NCI-H2029 (cell line): ENCODE results near the gene KCTD10.

Source experiments
- DNase-seq: peaks from one replicate; lab custom pipeline; 2025; lab: John Stamatoyannopoulos, UW

KCTD10 gene

GRCh38 chr12:109494348-109494881 lies 17.3 kb upstream of the KCTD10 start:
- DNase-seq: no peak

GRCh38 chr12:109493938-109494337 lies 16.8 kb upstream of the KCTD10 start:
- DNase-seq: no peak

- DNase-seq: no peak
Observed at GRCh38 chr12:109493090-109493489, 16.0 kb upstream of the KCTD10 start.

- peak; percentile 54 for DNase-seq
Observed at GRCh38 chr12:109492371-109492770, 15.3 kb upstream of the KCTD10 start.

- DNase-seq: no peak
Observed at GRCh38 chr12:109491671-109492070, 14.6 kb upstream of the KCTD10 start.

- no peak for DNase-seq
Observed at GRCh38 chr12:109489955-109490565, 13.0 kb upstream of the KCTD10 start.

- no peak for DNase-seq
Observed at GRCh38 chr12:109489016-109489954, 12.2 kb upstream of the KCTD10 start.

GRCh38 chr12:109488051-109488665 lies 11.1 kb upstream of the KCTD10 start:
- no peak for DNase-seq

GRCh38 chr12:109487181-109488050 lies 10.3 kb upstream of the KCTD10 start:
- no peak for DNase-seq

- no peak for DNase-seq
Observed at GRCh38 chr12:109485201-109485600, 8.1 kb upstream of the KCTD10 start.

- DNase-seq: no peak
Observed at GRCh38 chr12:109483346-109483745, 6.2 kb upstream of the KCTD10 start.

GRCh38 chr12:109482894-109483293 lies 5.8 kb upstream of the KCTD10 start:
- DNase-seq: peak; percentile 25

- no peak for DNase-seq
Observed at GRCh38 chr12:109482491-109482890, 5.4 kb upstream of the KCTD10 start.

GRCh38 chr12:109481863-109482262 lies 4.8 kb upstream of the KCTD10 start:
- DNase-seq: no peak

- no peak for DNase-seq
Observed at GRCh38 chr12:109480356-109480755, 3.3 kb upstream of the KCTD10 start.

GRCh38 chr12:109479761-109480160 lies 2.7 kb upstream of the KCTD10 start:
- DNase-seq: no peak

- no peak for DNase-seq
Observed at GRCh38 chr12:109477963-109478315, 839 bp upstream of the KCTD10 start.

- no peak for DNase-seq
Observed at GRCh38 chr12:109476807-109477184, 304 bp downstream of the KCTD10 start.

GRCh38 chr12:109475993-109476806 lies 900 bp downstream of the KCTD10 start:
- DNase-seq: no peak

GRCh38 chr12:109475121-109475520 lies 2.0 kb downstream of the KCTD10 start:
- no peak for DNase-seq
